Heart right ventricle (tissue), 16 donors: ENCODE results near the gene TSKS. TPM values are rescaled to one million over a fixed set of nuclear protein-coding genes. Genes with fewer than 3 reads are reported as not detected.
A peak's percentile ranks its signal among the peaks of the same experiment; 100 is the strongest.

Experiments used
- ATAC-seq, 8 donors: fragments of 200-7000 bp; cut with Tn5 transposase; one replicate each; pipeline ENCODE4 v1.9.1; 2020; ENCODE audit warnings: mild to moderate bottlenecking in 8 of 8, moderate library complexity in 8 of 8, moderate number of reproducible peaks in 1 of 8
- DNase-seq, 2 donors: peaks; one replicate each; pipeline ENCODE4 v3.0.0-alpha.2; 2020
- H3K27ac ChIP-seq, 10 donors: fragments of 200-600 bp; sonication (generic) in 2 of 10; one replicate each; pipeline versions ENCODE4 v1.5.0 to v1.8.0; 2020 to 2022; ENCODE audit warnings: mild to moderate bottlenecking in 3 of 10
- H3K27me3 ChIP-seq, 7 donors: fragments of 200-600 bp; one replicate each; pipeline ENCODE4 v1.8.0; 2021 to 2022; ENCODE audit warnings: mild to moderate bottlenecking in 2 of 7
- H3K36me3 ChIP-seq, 9 donors: fragments of 200-600 bp; sonication (generic) in 1 of 9; one replicate each; pipeline versions ENCODE4 v1.5.0 to v1.8.0; 2020 to 2022; ENCODE audit warnings: mild to moderate bottlenecking in 2 of 9
- H3K4me1 ChIP-seq, 9 donors: fragments of 200-600 bp; sonication (generic) in 1 of 9; one replicate each; pipeline versions ENCODE4 v1.5.0 to v1.8.0; 2020 to 2022; ENCODE audit warnings: mild to moderate bottlenecking in 4 of 9
- H3K4me3 ChIP-seq, 10 donors: fragments of 200-600 bp; sonication (generic) in 2 of 10; one replicate each; pipeline versions ENCODE4 v1.5.0 to v1.8.0; 2020 to 2022; ENCODE audit warnings: mild to moderate bottlenecking in 7 of 10, moderate library complexity in 2 of 10
- H3K9me3 ChIP-seq, 11 donors: fragments of 200-600 bp in 10 of 11; sonication (generic) in 2 of 11; one replicate each; pipeline versions ENCODE4 v1.5.0 to v1.8.0; 2013 to 2022; ENCODE audit warnings: mild to moderate bottlenecking in 2 of 11, control low read depth in 1 of 11, moderate library complexity in 1 of 11
- WGBS, 2 donors: extraction: QIAGEN DNeasy Blood & Tissue Kit; methylation state at CpG; one replicate each; pipeline ENCODE4 v1.1.7; 2013; ENCODE audit warnings: inconsistent platforms in 1 of 2; 5-methylcytosine and 5-hydroxymethylcytosine counted together
- intact Hi-C, 10 donors: fragments of 100-400 bp; cut with DNase I; formaldehyde crosslinking; loops; one replicate each; pipeline versions ENCODE4 v1.11.1 to v1.14.2; 2022
- polyA plus RNA-seq, 2 donors: library from polyadenylated mRNA; stranded (reverse); fragments of 200-250 nt; gene quantifications; one replicate each; pipeline ENCODE4 v1.2.3, GENCODE V29; 2013
- total RNA-seq, 10 donors: library from RNA; stranded (reverse); fragmentation: NEBNext Ultra II Directional in 3 of 10; extraction: Animal tissue kit (Norgen Biotek cat#: 25700) in 3 of 10; gene quantifications; one replicate each; pipeline versions ENCODE4 v1.2.1 to v1.2.4, GENCODE V29; 2021 to 2023
- TF ChIP-seq, protein P1 (sequence below), 9 donors: fragments of 200-600 bp; sonication (generic) in 2 of 9; IDR thresholded peaks; one replicate each; pipeline versions ENCODE4 v1.5.0 to v1.8.0; 2021 to 2022; ENCODE audit warnings: antibody characterized with exemption in 9 of 9, mild to moderate bottlenecking in 5 of 9, moderate library complexity in 1 of 9
- donor health status: Arrhythmogenic right ventricular cardiomyopathy.
- donor health status: ischemic (EF 13 %, LVEDD 7.1; RV severe dilation, severe dysfunction).
- donor health status: healthy with polysubstance abuse.
- donor health status: DM: no; HTN: yes; CAD: no.
- donor health status: DM: no; HTN: no; CAD: no.
- donor health status: ischemic (EF 25% LVEDD 6.9; RV normal size, moderate dysfunction).
- donor health status: ischemic (EF 25% LVEDD 5.7; RV mildly dilated, moderate dysfunction).
- donor health status: healthy.
- donor health status: DM: yes; HTN: yes; CAD: no.
- donor health status: Ischemic cardiomyopathy.
- donor health status: ischemic (EF 35%, LVEDD 5.7; RV mildly dilated, moderate dysfunction).
- donor health status: nonischemic (EF 11% LVEDD 7.7; RV severe dilation, severe dysfunction).
- donor health status: DM: yes; HTN: yes; CAD: no.
- donor health status: PGD.
- donor health status: ischemic (EF 29% LVEDD 5.4; RV normal size, mild dysfunction).
- donor health status: nonischemic (EF 23%, LVEDD 6.1; RV moderate dilation, normal function).

Gene TSKS
- total and polyA plus RNA-seq, 12 donors, result 0.15 to 3.4 (median 0.40) TPM; not detected in 2

DNA sequence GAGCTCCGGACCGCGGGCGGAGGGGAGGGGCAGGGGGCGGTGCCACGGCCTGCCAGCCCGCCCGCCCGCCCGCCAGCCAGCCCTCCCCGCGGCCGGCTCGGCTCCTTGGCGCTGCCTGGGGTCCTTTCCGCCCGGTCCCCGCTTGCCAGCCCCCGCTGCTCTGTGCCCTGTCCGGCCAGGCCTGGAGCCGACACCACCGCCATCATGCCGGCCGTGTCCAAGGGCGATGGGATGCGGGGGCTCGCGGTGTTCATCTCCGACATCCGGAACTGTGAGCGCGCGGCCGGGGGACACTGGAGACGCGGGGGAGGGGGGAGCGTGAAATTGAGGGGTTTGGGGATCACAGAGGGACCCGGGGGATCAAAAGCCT, 3.8 kb upstream of the TSKS start, which contains the start of gene AP2A1:
Gene AP2A1, plus strand, starts transcription at position 72 of the 370 bp plus-strand sequence. Its CDS starts 133 bp downstream, at position 205.
- Histone ChIP-seq H3K27ac (peak within 1 kb of the TSS; percentile 81 to 97 (median 92)), H3K4me3 (peak within 1 kb of the TSS; percentile 62 to 96 (median 84)), H3K9me3 (no peaks in the 10 kb centered on the region), H3K36me3 (peaks cover 0 to 15% (median 0%) of the 10 kb centered on the region in 9 donors), H3K27me3 (no peaks in the 10 kb centered on the region), H3K4me1 (peaks cover 4 to 43% (median 33%) of the 10 kb centered on the region in 9 donors)
- DNase-seq (no peak), ATAC-seq (no peak)
- TF ChIP-seq, protein P1, sequence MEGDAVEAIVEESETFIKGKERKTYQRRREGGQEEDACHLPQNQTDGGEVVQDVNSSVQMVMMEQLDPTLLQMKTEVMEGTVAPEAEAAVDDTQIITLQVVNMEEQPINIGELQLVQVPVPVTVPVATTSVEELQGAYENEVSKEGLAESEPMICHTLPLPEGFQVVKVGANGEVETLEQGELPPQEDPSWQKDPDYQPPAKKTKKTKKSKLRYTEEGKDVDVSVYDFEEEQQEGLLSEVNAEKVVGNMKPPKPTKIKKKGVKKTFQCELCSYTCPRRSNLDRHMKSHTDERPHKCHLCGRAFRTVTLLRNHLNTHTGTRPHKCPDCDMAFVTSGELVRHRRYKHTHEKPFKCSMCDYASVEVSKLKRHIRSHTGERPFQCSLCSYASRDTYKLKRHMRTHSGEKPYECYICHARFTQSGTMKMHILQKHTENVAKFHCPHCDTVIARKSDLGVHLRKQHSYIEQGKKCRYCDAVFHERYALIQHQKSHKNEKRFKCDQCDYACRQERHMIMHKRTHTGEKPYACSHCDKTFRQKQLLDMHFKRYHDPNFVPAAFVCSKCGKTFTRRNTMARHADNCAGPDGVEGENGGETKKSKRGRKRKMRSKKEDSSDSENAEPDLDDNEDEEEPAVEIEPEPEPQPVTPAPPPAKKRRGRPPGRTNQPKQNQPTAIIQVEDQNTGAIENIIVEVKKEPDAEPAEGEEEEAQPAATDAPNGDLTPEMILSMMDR (IDR thresholded peaks at IDR 0.05), result no peak
- intact Hi-C loops, result loop anchor here in 6 of 10 donors (1.0 to 5.0 kb wide), 6 partner anchors 40 to 110 kb away; partner anchors contain the start of genes AKT1S1 (in 2 of the 6), TBC1D17 (in 2 of the 6), FUZ (in 1 of the 6) and PRMT1 (in 1 of the 6)
- WGBS, 2 donors, result 1% methylated on average over 29 to 38 of the region's 38 CpGs

DNA sequence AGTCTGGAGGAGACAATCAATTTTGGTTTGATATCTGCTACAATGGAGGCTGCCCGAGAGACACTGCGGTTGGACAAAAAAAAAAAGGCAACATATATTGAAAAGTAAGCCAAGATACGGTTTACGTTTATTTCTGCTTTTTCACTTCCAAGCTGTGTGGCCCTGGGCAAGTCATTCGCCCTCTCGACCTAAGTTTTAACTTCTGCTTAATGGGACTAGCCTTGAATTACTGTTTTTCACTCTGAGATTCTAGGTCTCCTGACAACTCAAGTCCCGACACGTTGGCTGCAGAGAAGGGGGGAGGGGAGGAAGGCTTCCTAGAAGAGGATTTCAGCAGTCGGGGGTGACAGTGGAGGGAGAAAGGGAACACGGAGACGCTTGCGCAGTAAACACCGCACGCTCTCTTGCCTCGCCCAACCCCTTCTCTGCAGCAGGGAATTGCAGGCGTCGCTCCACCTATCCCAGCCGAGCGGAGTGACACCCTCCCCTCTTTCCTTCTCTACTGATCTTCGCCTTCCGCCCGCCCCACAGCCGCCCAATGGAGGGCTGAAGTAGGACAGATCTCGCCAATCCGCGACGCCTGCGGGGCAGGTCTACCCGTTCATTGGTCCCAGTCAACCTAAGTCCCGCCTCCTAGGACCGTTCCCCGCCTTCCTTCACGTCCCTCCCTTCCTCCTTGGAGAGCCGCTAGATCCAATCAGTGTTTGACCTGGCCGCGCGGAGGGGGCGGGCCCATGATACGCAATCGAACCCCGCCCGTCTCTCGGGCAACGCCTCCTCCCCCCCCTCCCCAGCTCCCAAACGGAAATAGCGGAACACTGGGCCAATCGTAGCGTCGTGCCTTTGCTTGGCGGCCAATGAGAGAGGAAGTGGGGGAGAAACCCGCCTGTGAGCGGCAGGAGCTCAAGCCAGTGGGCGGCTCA, 3.2 kb upstream of the TSKS start:
- Histone ChIP-seq H3K9me3 (no peaks in the 10 kb centered on the region), H3K27me3 (no peaks in the 10 kb centered on the region), H3K4me1 (peaks cover 4 to 49% (median 33%) of the 10 kb centered on the region in 9 donors), H3K4me3 (peak overlapping the region; percentile 4 to 96 (median 82)), H3K27ac (peak overlapping the region; percentile 81 to 97 (median 92)), H3K36me3 (peaks cover 0 to 9% (median 0%) of the 10 kb centered on the region in 9 donors)
- 1 to 2% methylated on average over 52 to 53 of the region's 53 CpGs for WGBS, 2 donors
- intact Hi-C loops, result loop anchor here in 6 of 10 donors (1.0 to 5.0 kb wide), 6 partner anchors 41 to 111 kb away; partner anchors contain the start of genes AKT1S1 (in 2 of the 6), TBC1D17 (in 2 of the 6), FUZ (in 1 of the 6) and PRMT1 (in 1 of the 6)
- TF ChIP-seq, protein P1 (IDR thresholded peaks at IDR 0.05), result no peak
- DNase-seq (peak; percentile 98 to 100), ATAC-seq (peak; percentile 90 to 96 (median 94))

DNA sequence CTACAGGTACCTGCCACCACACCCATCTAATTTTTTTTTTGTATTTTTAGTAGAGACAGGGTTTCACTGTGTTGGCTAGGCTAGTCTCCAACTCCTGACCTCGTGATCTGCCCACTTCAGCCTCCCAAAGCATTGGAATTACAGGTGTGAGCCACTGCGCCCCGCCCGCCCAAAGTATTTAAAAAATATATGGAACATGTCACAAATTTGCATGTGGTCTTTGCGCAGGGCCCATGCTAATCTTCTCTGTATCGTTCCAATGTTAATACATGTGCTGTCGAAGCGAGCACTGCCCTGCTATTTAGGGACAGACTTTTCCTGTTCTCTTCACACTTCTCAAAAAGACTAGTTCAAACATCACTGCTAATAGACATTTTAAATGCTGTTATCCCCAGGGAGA, 1.2 kb upstream of the TSKS start:
- TF ChIP-seq, protein P1 (IDR thresholded peaks at IDR 0.05), result no peak

GRCh38 chr19:49761625-49762311, 1.3 kb downstream of the TSKS start:
- ATAC-seq, result no peak
- H3K27ac ChIP-seq, result peak overlapping the region; percentile 66 to 87 (median 79)
- peaks cover 0 to 1% (median 0%) of the 10 kb centered on the region in 11 donors for H3K9me3 ChIP-seq
- intact Hi-C loops, result no loop called here
- peak; percentile 38 to 51 for DNase-seq
- 55 to 56% methylated on average over 16 of the region's 16 CpGs for WGBS, 2 donors
- TF ChIP-seq, protein P1 (IDR thresholded peaks at IDR 0.05), result peak in 5 of 9 donors; percentile 17 to 49 (median 47)
- no peaks in the 10 kb centered on the region for H3K36me3 ChIP-seq
- H3K4me1 ChIP-seq, result peaks cover 0 to 27% (median 9%) of the 10 kb centered on the region in 9 donors
- no peaks in the 10 kb centered on the region for H3K27me3 ChIP-seq
- H3K4me3 ChIP-seq, result peak overlapping the region in 1 of 10 donors; percentile 15

More for the DNA sequence above, 1.2 kb upstream of the TSKS start:
- DNase-seq (no peak), ATAC-seq (no peak)
- Histone ChIP-seq H3K4me1 (peaks cover 4 to 45% (median 30%) of the 10 kb centered on the region in 9 donors), H3K9me3 (no peaks in the 10 kb centered on the region), H3K36me3 (no peaks in the 10 kb centered on the region), H3K4me3 (no peak overlapping the region), H3K27me3 (no peaks in the 10 kb centered on the region), H3K27ac (peak overlapping the region in 4 of 10 donors; percentile 89 to 97 (median 92))
- intact Hi-C loops, result no loop called here
- 93 to 95% methylated on average over 8 of the region's 8 CpGs for WGBS, 2 donors
